H1 (cell line): ENCODE data around the gene EPB41L1. TPM values are rescaled to one million over a fixed set of nuclear protein-coding genes. Genes with fewer than 3 reads are reported as not detected.

Experiments
- CTCF ChIA-PET: fragments of 300-600 bp; sonication (Branson Sonifier 250); formaldehyde crosslinking; loops from one replicate; lab custom pipeline; 2021; ENCODE audit not compliant: partially characterized antibody; lab: Charles Lee
- POLR2A ChIA-PET: fragments of 300-600 bp; sonication (Branson Sonifier 250); formaldehyde crosslinking; loops from one replicate; lab custom pipeline; 2021; ENCODE audit warnings: inconsistent platforms; ENCODE audit not compliant: partially characterized antibody; lab: Charles Lee
- DNase-seq, 2 experiments: peaks; one replicate each; pipeline versions ENCODE4 v3.0.0 to v3.0.0-alpha.2; 2010 to 2022; ENCODE audit warnings: low spot score in 2 of 2, low read depth in 1 of 2, mixed read lengths in 1 of 2
- FAIRE-seq: peaks from 2 replicates; lab custom pipeline; 2011; peaks lifted over from hg19 to GRCh38; lab: Jason Lieb, UNC
- H2AFZ ChIP-seq: 2 replicates; pipeline ENCODE4 v1.8.1; 2012; ENCODE audit warnings: low read length, inconsistent platforms
- H2AK5ac ChIP-seq: 2 replicates; pipeline ENCODE4 v1.6.1; 2013; ENCODE audit warnings: low read depth, low read length
- H2BK120ac ChIP-seq: replicated peaks from 2 replicates; pipeline ENCODE3; 2013; ENCODE audit warnings: low read depth, low read length, inconsistent platforms
- H2BK12ac ChIP-seq: 2 replicates; pipeline ENCODE4 v1.6.1; 2013; ENCODE audit warnings: low read depth, low read length
- H2BK15ac ChIP-seq: 2 replicates; pipeline ENCODE4 v1.6.1; 2013; ENCODE audit warnings: low read length
- H2BK20ac ChIP-seq: 2 replicates; pipeline ENCODE4 v1.6.1; 2013; ENCODE audit warnings: low read length
- H2BK5ac ChIP-seq: 2 replicates; pipeline ENCODE4 v1.6.1; 2013; ENCODE audit warnings: low read depth, low read length
- H3K14ac ChIP-seq: 2 replicates; pipeline ENCODE4 v1.6.1; 2013; ENCODE audit warnings: inconsistent platforms; ENCODE audit not compliant: insufficient read length
- H3K18ac ChIP-seq: 2 replicates; pipeline ENCODE4 v1.6.1; 2013; ENCODE audit warnings: low read length; ENCODE audit errors: extremely low read depth
- H3K23ac ChIP-seq: 2 replicates; pipeline ENCODE4 v1.6.1; 2013; ENCODE audit warnings: inconsistent platforms; ENCODE audit not compliant: insufficient read length
- H3K23me2 ChIP-seq: 2 replicates; pipeline ENCODE4 v1.6.1; 2013; ENCODE audit warnings: low read depth, low read length
- H3K27ac ChIP-seq: 2 replicates; pipeline ENCODE4 v1.6.1; 2011; ENCODE audit warnings: low read depth, low read length, inconsistent platforms
- H3K27me3 ChIP-seq, 4 experiments: replicated peaks in 1 of 4; 1 replicate in 1 of 4; 2 replicates in 3 of 4; pipeline versions ENCODE4 v1.6.1 to v1.8.1; 2011 to 2013; ENCODE audit warnings: low read length in 3 of 4, mild to moderate bottlenecking in 3 of 4, inconsistent platforms in 2 of 4, mixed read lengths in 2 of 4, moderate library complexity in 1 of 4; ENCODE audit not compliant: control insufficient read depth in 3 of 4, insufficient read depth in 3 of 4; ENCODE audit errors: extremely low read depth in 1 of 4
- H3K36me3 ChIP-seq, 4 experiments: 2 replicates each; pipeline versions ENCODE4 v1.6.1 to v1.8.1; 2011 to 2013; ENCODE audit warnings: mild to moderate bottlenecking in 4 of 4, low read length in 3 of 4, moderate library complexity in 2 of 4, control low read depth in 1 of 4, inconsistent platforms in 1 of 4; ENCODE audit not compliant: insufficient read depth in 4 of 4, control insufficient read depth in 2 of 4
- H3K4ac ChIP-seq: replicated peaks from 2 replicates; pipeline ENCODE3; 2013; ENCODE audit warnings: low read length, low read depth, mixed read lengths, inconsistent platforms; ENCODE audit not compliant: insufficient read length
- H3K4me1 ChIP-seq, 4 experiments: replicated peaks in 1 of 4; 1 replicate in 1 of 4; 2 replicates in 3 of 4; pipeline versions ENCODE4 v1.6.1 to v1.8.1; 2011 to 2013; ENCODE audit warnings: low read length in 3 of 4, inconsistent platforms in 2 of 4, mixed read lengths in 1 of 4; ENCODE audit not compliant: insufficient read depth in 4 of 4, control insufficient read depth in 3 of 4
- H3K4me2 ChIP-seq, 2 experiments: 2 replicates each; pipeline versions ENCODE4 v1.6.1 to v1.8.1; 2011 to 2013; ENCODE audit warnings: low read depth in 2 of 2, low read length in 2 of 2, control low read depth in 1 of 2, inconsistent platforms in 1 of 2, mild to moderate bottlenecking in 1 of 2; ENCODE audit not compliant: insufficient read depth in 1 of 2
- H3K4me3 ChIP-seq, 4 experiments: fragments of 200-600, 300-600 bp in 1 of 4; sonication (generic), shearing (Covaris generic), sonication (Bioruptor Twin) in 1 of 4; 2 replicates each; pipeline versions ENCODE4 v1.5.1 to v1.8.1; 2011 to 2016; ENCODE audit warnings: low read length in 4 of 4, low read depth in 3 of 4, control low read depth in 2 of 4, inconsistent platforms in 2 of 4, mild to moderate bottlenecking in 2 of 4, mixed read lengths in 1 of 4, moderate library complexity in 1 of 4; ENCODE audit not compliant: insufficient read depth in 2 of 4; ENCODE audit errors: extremely low read depth in 1 of 4
- H3K56ac ChIP-seq: replicated peaks from 2 replicates; pipeline ENCODE3; 2013; ENCODE audit warnings: low read depth, mild to moderate bottlenecking, mixed read lengths, low read length, inconsistent platforms; ENCODE audit not compliant: insufficient read length
- H3K79me1 ChIP-seq: 2 replicates; pipeline ENCODE4 v1.6.1; 2013; ENCODE audit warnings: low read depth, low read length, control low read depth
- H3K79me2 ChIP-seq, 2 experiments: 2 replicates each; pipeline versions ENCODE4 v1.6.1 to v1.8.1; 2012 to 2013; ENCODE audit warnings: low read length in 2 of 2, mild to moderate bottlenecking in 2 of 2, inconsistent platforms in 1 of 2; ENCODE audit not compliant: insufficient read depth in 2 of 2, control insufficient read depth in 1 of 2
- H3K9ac ChIP-seq, 4 experiments: replicated peaks in 1 of 4; 1 replicate in 1 of 4; 2 replicates in 3 of 4; pipeline versions ENCODE4 v1.6.1 to v1.8.1; 2011 to 2013; ENCODE audit warnings: low read depth in 3 of 4, low read length in 3 of 4, control low read depth in 2 of 4, mild to moderate bottlenecking in 2 of 4, moderate library complexity in 2 of 4, inconsistent platforms in 1 of 4; ENCODE audit errors: extremely low read depth in 1 of 4
- H3K9me3 ChIP-seq, 2 experiments: 2 replicates each; pipeline versions ENCODE4 v1.6.1 to v1.8.1; 2012 to 2013; ENCODE audit warnings: mild to moderate bottlenecking in 2 of 2, moderate library complexity in 2 of 2, control low read depth in 1 of 2, inconsistent platforms in 1 of 2, low read depth in 1 of 2, low read length in 1 of 2, mixed read lengths in 1 of 2; ENCODE audit not compliant: insufficient read depth in 2 of 2
- H4K20me1 ChIP-seq, 2 experiments: replicated peaks in 1 of 2; 2 replicates each; pipeline versions ENCODE3 to v1.8.1; 2011 to 2013; ENCODE audit warnings: inconsistent platforms in 2 of 2, low read length in 2 of 2, mild to moderate bottlenecking in 1 of 2; ENCODE audit not compliant: insufficient read depth in 2 of 2, control insufficient read depth in 1 of 2
- H4K5ac ChIP-seq: 2 replicates; pipeline ENCODE4 v1.6.1; 2013; ENCODE audit warnings: low read length, low read depth, mixed read lengths, inconsistent platforms; ENCODE audit not compliant: insufficient read length
- H4K8ac ChIP-seq: 2 replicates; pipeline ENCODE4 v1.8.0; 2013; ENCODE audit warnings: mild to moderate bottlenecking, moderate library complexity, low read length, inconsistent platforms; ENCODE audit not compliant: insufficient read depth; ENCODE audit errors: extremely low read depth
- H4K91ac ChIP-seq: replicated peaks from 2 replicates; pipeline ENCODE3; 2013; ENCODE audit warnings: low read length, mixed read lengths, inconsistent platforms; ENCODE audit not compliant: insufficient read length
- JUN ChIP-seq: IDR thresholded peaks from 2 replicates; pipeline ENCODE4 v1.6.1; 2011; ENCODE audit warnings: low read depth, mild to moderate bottlenecking, improper control_type of control experiment, low read length
- POLR2A ChIP-seq, 2 experiments: IDR thresholded peaks; 1 replicate in 1 of 2; 2 replicates in 1 of 2; pipeline ENCODE4 v1.6.1; 2011; ENCODE audit warnings: low read depth in 2 of 2, low read length in 2 of 2, mild to moderate bottlenecking in 2 of 2; ENCODE audit errors: control extremely low read depth in 1 of 2
- RAD21 ChIP-seq, 2 experiments: IDR thresholded peaks in 1 of 2; conservative IDR thresholded peaks in 1 of 2; 2 replicates each; pipeline ENCODE4 v1.6.1; 2011; ENCODE audit warnings: low read depth in 2 of 2, low read length in 2 of 2, improper control_type of control experiment in 1 of 2, inconsistent platforms in 1 of 2, mild to moderate bottlenecking in 1 of 2, moderate library complexity in 1 of 2
- RNF2 ChIP-seq: fragments of 200-900, 300-1000 bp; sonication (generic); IDR thresholded peaks from 2 replicates; pipeline ENCODE4 v1.7.1; 2016; ENCODE audit warnings: borderline replicate concordance, low read depth, mild to moderate bottlenecking, antibody characterized with exemption, low read length; ENCODE audit not compliant: poor library complexity, severe bottlenecking; ENCODE audit errors: missing control alignments
- YY1 ChIP-seq: IDR thresholded peaks from 2 replicates; pipeline ENCODE4 v1.6.1; 2011; ENCODE audit warnings: low read depth, mild to moderate bottlenecking, low read length
- WGBS, 2 experiments: shearing (Covaris generic) in 1 of 2; methylation state at CpG; one replicate each; pipeline versions ENCODE4 v1.1.6 to v1.1.7; 2013 to 2015; ENCODE audit warnings: low lambda C conversion rate in 2 of 2, mixed read lengths in 2 of 2, inconsistent platforms in 1 of 2, low coverage in 1 of 2, missing lambda C conversion rate in 1 of 2; ENCODE audit not compliant: insufficient replicate concordance in 2 of 2, insufficient coverage in 1 of 2, insufficient read length in 1 of 2; ENCODE audit errors: extremely low coverage in 1 of 2, missing lambda C conversion rate in 1 of 2; 5-methylcytosine and 5-hydroxymethylcytosine counted together
- polyA plus RNA-seq, 7 experiments: library from polyadenylated mRNA; depleted of rRNA in 3 of 7; stranded (reverse) in 5 of 7; unstranded in 2 of 7; fragments of >200 nt in 5 of 7; fragments of 200-250 nt in 2 of 7; gene quantifications; 1 replicate in 5 of 7; 2 replicates in 1 of 7; 4 replicates in 1 of 7; pipeline versions ENCODE4 v1.2.1 to v1.2.3, GENCODE V29; 2011 to 2013; ENCODE audit warnings: missing spikeins in 2 of 7, mixed read lengths in 2 of 7
- total RNA-seq: library from RNA; stranded (reverse); fragmentation: NEBNext Ultra II Directional; extraction: Animal tissue kit (Norgen Biotek cat#: 25700); gene quantifications from 2 replicates; pipeline ENCODE4 v1.2.1, GENCODE V29; 2021
- TF ChIP-seq, protein P1 (sequence below), 3 experiments: IDR thresholded peaks; 1 replicate in 2 of 3; 2 replicates in 1 of 3; pipeline versions ENCODE4 v1.5.1 to v1.6.1; 2011; ENCODE audit warnings: low read length in 3 of 3, mild to moderate bottlenecking in 3 of 3, inconsistent platforms in 2 of 3, low read depth in 1 of 3, moderate library complexity in 1 of 3; ENCODE audit not compliant: insufficient read depth in 1 of 3; ENCODE audit errors: control extremely low read depth in 1 of 3

Gene EPB41L1
- total and polyA plus RNA-seq, 2 of the 8 experiments (the other 6 are each of a cell fraction or from before 2014, with no cell fraction given) = 14.8 to 36.0 TPM

DNA sequence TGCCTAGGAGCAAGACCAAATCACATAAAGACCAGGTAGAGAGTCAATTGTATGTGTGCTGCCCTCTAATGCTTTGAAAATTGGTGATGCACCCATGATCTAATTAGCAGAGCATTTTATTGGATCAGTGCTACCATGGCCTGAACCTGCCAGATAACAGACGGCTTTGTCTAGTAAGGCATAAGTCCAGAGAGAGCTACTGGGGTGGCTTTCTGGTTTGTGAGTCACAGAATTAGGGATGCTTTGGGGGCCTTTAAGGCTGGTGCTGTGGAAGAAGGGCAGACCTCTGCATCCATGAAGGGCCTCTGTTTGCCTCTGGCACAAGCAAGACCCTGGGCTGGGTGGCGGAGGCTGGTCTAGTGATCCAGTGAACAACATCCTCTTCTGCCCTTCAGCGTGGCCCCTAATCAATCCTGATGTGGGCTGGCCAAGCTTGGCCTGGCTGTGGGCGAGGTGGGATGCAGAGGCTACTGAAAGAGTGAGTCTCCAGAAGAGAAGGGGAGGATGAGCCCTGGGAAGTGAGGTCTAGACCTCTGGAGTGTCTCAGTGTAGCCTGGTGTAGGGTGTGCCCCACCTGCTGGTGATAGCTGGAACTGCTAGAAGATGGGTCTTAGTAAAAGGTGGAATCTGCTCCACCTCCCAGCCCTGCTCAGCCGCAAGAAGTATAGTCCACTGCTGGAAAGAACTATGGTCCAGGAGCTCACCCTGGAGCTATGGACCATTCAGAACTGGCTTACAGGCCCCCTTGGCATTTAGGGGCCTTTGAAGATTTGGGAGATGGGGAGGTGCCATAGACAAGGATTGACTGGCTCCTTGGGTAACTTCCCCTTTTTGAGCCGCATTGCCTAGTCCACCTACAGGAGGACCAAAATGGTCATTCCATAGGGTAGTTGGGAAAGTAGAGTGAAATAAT lies 45.1 kb downstream of the EPB41L1 start:
- no peak overlapping the region for H4K91ac ChIP-seq
- no peak overlapping the region for H2AK5ac ChIP-seq
- no peaks in the 10 kb centered on the region for H3K27me3 ChIP-seq
- H4K20me1 ChIP-seq = no peaks in the 10 kb centered on the region
- no peaks in the 10 kb centered on the region for H3K79me1 ChIP-seq
- no peak overlapping the region for H2BK12ac ChIP-seq
- H3K79me2 ChIP-seq = no peaks in the 10 kb centered on the region
- POLR2A ChIA-PET = no interaction called here
- no peak overlapping the region for H3K4ac ChIP-seq
- H2BK20ac ChIP-seq = no peak overlapping the region
- H3K23me2 ChIP-seq = no peaks in the 10 kb centered on the region
- H2BK15ac ChIP-seq = no peak overlapping the region
- no peak overlapping the region for H4K5ac ChIP-seq
- H3K9me3 ChIP-seq = no peaks in the 10 kb centered on the region
- TF ChIP-seq POLR2A (IDR thresholded peaks at IDR 0.05; ENCODE audit: control extremely low read depth in 1 of 2, low read depth in 2 of 2, low read length in 2 of 2) (no peak), JUN (no peak), RNF2 (no peak), RAD21 (IDR thresholded peaks at IDR 0.05 in 1 of 2, conservative IDR thresholded peaks at IDR 0.05 in 1 of 2; ENCODE audit: low read depth in 2 of 2, low read length in 2 of 2) (peak; percentile 85 to 86), YY1 (no peak)
- TF ChIP-seq, protein P1, sequence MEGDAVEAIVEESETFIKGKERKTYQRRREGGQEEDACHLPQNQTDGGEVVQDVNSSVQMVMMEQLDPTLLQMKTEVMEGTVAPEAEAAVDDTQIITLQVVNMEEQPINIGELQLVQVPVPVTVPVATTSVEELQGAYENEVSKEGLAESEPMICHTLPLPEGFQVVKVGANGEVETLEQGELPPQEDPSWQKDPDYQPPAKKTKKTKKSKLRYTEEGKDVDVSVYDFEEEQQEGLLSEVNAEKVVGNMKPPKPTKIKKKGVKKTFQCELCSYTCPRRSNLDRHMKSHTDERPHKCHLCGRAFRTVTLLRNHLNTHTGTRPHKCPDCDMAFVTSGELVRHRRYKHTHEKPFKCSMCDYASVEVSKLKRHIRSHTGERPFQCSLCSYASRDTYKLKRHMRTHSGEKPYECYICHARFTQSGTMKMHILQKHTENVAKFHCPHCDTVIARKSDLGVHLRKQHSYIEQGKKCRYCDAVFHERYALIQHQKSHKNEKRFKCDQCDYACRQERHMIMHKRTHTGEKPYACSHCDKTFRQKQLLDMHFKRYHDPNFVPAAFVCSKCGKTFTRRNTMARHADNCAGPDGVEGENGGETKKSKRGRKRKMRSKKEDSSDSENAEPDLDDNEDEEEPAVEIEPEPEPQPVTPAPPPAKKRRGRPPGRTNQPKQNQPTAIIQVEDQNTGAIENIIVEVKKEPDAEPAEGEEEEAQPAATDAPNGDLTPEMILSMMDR (IDR thresholded peaks at IDR 0.05; ENCODE audit: control extremely low read depth in 1 of 3, insufficient read depth in 1 of 3, low read depth in 1 of 3, low read length in 3 of 3) = peak; percentile 84 to 97 (median 85)
- H3K23ac ChIP-seq = no peak overlapping the region
- 64% methylated on average over 6 of the region's 6 CpGs; no CpG with 5 or more reads in 1 of the 2 experiments for WGBS, 2 experiments
- H3K18ac ChIP-seq = no peak overlapping the region
- no peak overlapping the region for H4K8ac ChIP-seq
- H3K27ac ChIP-seq = no peak overlapping the region
- no peak overlapping the region for H2AFZ ChIP-seq
- H3K4me3 ChIP-seq = no peak overlapping the region
- H3K56ac ChIP-seq = no peak overlapping the region
- no peaks in the 10 kb centered on the region for H3K4me1 ChIP-seq
- no peak overlapping the region for H3K4me2 ChIP-seq
- CTCF ChIA-PET = interaction anchor here (0.6 to 14.8 kb wide), 35 partner anchors 9 to 286 kb away, joined by 3 to 151 read pairs (median 5); no protein-coding TSS in a partner anchor
- DNase-seq (peak; percentile 53 to 96), FAIRE-seq (peak; percentile 87)
- H3K14ac ChIP-seq = no peak overlapping the region
- no peaks in the 10 kb centered on the region; a peak in 1 of 8 replicates for H3K36me3 ChIP-seq
- no peak overlapping the region for H3K9ac ChIP-seq
- no peak overlapping the region; the same call in 1 of the 2 replicates for H2BK5ac ChIP-seq
- no peak overlapping the region for H2BK120ac ChIP-seq
